ENCODE results near the gene WDR93. TPM values are rescaled to one million over a fixed set of nuclear protein-coding genes. Genes with fewer than 3 reads are reported as not detected.
"Not testable (repeated sequence)": the region's sequence is repeated elsewhere in the genome, so short reads cannot be mapped to it uniquely, and the experiment has no call there.

Gene WDR93
- total RNA-seq, 4 donors from 2014 or later, result 0.31 TPM; not detected in 3

GRCh38 chr15:89781891-89782618 lies 91.4 kb downstream of the WDR93 start:
- no peaks in the 10 kb centered on the region for H3K9me3 ChIP-seq
- DNase-seq (ENCODE audit: low spot score in 2 of 2), result no peak
- TF ChIP-seq EP300 (IDR thresholded peaks at IDR 0.05) (no peak), POLR2AphosphoS5 (IDR thresholded peaks at IDR 0.05) (no peak), POLR2A (IDR thresholded peaks at IDR 0.05) (no peak)
- TF ChIP-seq, protein P1, sequence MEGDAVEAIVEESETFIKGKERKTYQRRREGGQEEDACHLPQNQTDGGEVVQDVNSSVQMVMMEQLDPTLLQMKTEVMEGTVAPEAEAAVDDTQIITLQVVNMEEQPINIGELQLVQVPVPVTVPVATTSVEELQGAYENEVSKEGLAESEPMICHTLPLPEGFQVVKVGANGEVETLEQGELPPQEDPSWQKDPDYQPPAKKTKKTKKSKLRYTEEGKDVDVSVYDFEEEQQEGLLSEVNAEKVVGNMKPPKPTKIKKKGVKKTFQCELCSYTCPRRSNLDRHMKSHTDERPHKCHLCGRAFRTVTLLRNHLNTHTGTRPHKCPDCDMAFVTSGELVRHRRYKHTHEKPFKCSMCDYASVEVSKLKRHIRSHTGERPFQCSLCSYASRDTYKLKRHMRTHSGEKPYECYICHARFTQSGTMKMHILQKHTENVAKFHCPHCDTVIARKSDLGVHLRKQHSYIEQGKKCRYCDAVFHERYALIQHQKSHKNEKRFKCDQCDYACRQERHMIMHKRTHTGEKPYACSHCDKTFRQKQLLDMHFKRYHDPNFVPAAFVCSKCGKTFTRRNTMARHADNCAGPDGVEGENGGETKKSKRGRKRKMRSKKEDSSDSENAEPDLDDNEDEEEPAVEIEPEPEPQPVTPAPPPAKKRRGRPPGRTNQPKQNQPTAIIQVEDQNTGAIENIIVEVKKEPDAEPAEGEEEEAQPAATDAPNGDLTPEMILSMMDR (IDR thresholded peaks at IDR 0.05), result no peak
- H3K4me3 ChIP-seq, result no peak overlapping the region
- H3K4me1 ChIP-seq, result peaks cover 50% of the 10 kb centered on the region
- H3K27ac ChIP-seq, result peak overlapping the region; percentile 71
- H3K36me3 ChIP-seq, result peaks cover 8% of the 10 kb centered on the region
- H3K27me3 ChIP-seq, result no peaks in the 10 kb centered on the region
- 51% methylated on average over 13 of the region's 15 CpGs for WGBS

DNA sequence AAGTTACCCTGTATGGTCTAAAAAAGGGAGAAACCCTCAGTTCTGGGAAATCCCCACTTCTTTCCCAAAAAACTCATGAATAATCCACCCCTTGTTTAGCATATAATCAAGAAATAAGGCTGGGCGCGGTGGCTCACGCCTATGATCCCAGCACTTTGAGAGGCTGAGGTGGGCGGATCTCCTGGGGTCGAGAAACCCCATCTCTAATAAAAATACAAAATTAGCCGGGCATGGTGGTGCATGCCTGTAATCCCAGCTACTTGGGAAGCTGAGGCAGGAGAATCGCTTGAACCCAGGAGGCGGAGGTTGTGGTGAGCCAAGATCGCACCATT lies 92.0 kb downstream of the WDR93 start:
- H3K27ac ChIP-seq, result peak overlapping the region; percentile 71
- not testable (repeated sequence) for H3K9me3 ChIP-seq; H3K27me3 ChIP-seq; DNase-seq (ENCODE audit: low spot score in 2 of 2); H3K4me3 ChIP-seq; H3K36me3 ChIP-seq
- peaks cover 47% of the 10 kb centered on the region for H3K4me1 ChIP-seq
- WGBS, result 63% methylated on average over 9 of the region's 9 CpGs

DNA sequence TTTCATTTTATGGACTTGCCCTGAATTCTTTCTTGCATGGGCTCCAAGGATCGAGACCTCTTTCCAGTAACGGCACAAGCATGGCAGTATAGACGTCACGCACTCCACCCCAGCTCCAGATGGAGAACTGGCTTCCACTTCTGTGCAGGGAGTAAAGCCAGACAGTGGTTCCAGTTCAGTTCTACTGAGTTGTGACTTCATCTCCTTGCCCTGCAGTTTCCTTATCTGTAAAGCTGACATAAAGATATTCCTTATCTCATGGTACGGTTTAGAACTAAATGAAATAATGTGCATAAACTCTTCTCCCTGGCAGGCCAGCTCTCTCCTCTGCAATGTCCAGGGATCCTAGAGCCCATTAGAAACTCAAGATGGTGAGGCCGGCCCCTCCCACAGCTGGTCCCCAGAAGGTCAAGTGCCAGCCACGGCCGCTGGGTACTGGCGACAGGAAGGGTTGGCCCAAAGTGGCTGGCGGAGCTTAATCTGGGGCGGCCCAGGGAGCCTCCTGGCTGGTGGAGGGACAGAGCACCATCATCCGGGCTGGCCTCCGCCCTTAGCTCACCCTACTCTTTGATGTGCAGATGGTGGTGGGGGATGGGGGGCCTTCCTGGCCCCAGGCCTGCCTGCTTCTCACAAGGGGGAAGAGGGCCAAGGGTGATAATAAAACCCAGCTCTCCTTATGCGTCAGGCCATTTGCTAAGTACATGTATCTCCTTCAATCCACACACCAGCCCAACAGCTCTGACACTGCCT lies 92.7 kb downstream of the WDR93 start:
- peaks cover 8% of the 10 kb centered on the region for H3K36me3 ChIP-seq
- TF ChIP-seq POLR2AphosphoS5 (IDR thresholded peaks at IDR 0.05) (no peak), POLR2A (IDR thresholded peaks at IDR 0.05) (no peak), EP300 (IDR thresholded peaks at IDR 0.05) (no peak)
- TF ChIP-seq, protein P1 (IDR thresholded peaks at IDR 0.05), result no peak
- H3K27ac ChIP-seq, result no peak overlapping the region
- H3K4me3 ChIP-seq, result no peak overlapping the region
- WGBS, result 53% methylated on average over 11 of the region's 14 CpGs
- peaks cover 47% of the 10 kb centered on the region for H3K4me1 ChIP-seq
- H3K9me3 ChIP-seq, result no peaks in the 10 kb centered on the region
- no peaks in the 10 kb centered on the region for H3K27me3 ChIP-seq
- no peak for DNase-seq (ENCODE audit: low spot score in 2 of 2)

DNA sequence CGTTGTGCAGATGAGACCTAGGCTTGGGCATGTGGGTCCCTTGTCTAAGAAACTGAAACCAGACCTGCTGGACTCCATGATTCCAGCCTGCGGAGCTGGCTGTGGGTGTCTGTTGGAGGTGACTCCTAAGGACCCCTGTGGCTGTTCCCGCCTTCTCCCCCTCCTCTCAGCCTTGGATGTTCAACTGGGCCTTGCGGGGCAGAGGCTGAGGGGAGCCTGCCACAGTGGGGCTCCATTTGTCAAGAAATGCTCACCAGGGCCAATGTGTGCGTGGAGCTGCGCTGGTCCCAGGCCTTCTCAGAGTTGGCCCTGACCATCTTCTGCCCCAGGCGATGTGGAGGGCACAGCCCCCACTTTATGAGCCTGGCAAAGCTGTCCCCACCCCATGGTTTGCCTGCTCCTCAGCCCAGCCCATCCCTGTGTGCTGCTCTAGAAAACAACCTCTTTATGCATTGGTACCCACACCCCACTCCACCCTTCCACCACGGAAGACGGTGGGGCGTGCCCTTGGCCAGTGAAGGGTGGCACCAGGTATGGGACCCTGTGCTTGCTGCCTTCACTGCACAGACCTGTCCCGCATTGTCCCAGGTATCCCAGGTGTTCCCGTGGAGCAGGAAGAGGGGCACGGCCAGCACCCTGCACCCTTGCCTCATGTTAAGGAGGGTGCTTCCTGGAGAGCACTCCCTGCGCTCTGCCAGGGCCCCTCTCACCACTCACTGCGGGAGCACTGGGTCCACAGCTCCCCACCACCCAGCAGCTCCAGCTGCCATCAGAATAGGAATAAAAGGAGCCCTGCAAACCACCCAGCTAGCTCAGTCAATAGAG lies 93.5 kb downstream of the WDR93 start:
- Histone ChIP-seq H3K4me3 (no peak overlapping the region), H3K36me3 (peaks cover 14% of the 10 kb centered on the region), H3K4me1 (peaks cover 47% of the 10 kb centered on the region), H3K27me3 (no peaks in the 10 kb centered on the region), H3K27ac (peak overlapping the region; percentile 59), H3K9me3 (no peaks in the 10 kb centered on the region)
- 80% methylated on average over 8 of the region's 15 CpGs for WGBS
- no peak for DNase-seq (ENCODE audit: low spot score in 2 of 2)
- TF ChIP-seq EP300 (IDR thresholded peaks at IDR 0.05) (no peak), POLR2A (IDR thresholded peaks at IDR 0.05) (no peak), POLR2AphosphoS5 (IDR thresholded peaks at IDR 0.05) (no peak)
- TF ChIP-seq, protein P1 (IDR thresholded peaks at IDR 0.05), result no peak

DNA sequence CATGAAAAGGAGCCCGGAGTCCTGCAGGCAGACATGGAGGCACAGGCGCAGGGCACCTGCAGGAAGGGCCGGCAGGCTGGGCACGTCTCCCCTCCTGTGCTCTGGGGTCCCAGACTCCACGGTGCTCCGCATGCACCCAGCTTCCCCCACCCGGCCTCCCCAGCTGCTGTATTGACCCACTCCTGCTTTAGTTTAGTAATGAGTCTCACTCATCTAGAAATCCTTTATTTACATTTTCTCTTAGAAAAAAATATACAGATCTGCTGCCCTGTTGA lies 94.0 kb downstream of the WDR93 start:
- TF ChIP-seq POLR2A (IDR thresholded peaks at IDR 0.05), result no peak
- TF ChIP-seq EP300 (IDR thresholded peaks at IDR 0.05), result no peak
- TF ChIP-seq, protein P1 (IDR thresholded peaks at IDR 0.05), result no peak
- TF ChIP-seq POLR2AphosphoS5 (IDR thresholded peaks at IDR 0.05), result no peak
- H3K36me3 ChIP-seq, result peaks cover 14% of the 10 kb centered on the region
- H3K4me1 ChIP-seq, result peaks cover 47% of the 10 kb centered on the region
- no peaks in the 10 kb centered on the region for H3K27me3 ChIP-seq
- no peak for DNase-seq (ENCODE audit: low spot score in 2 of 2)
- H3K4me3 ChIP-seq, result no peak overlapping the region
- H3K27ac ChIP-seq, result peak overlapping the region; percentile 59
- H3K9me3 ChIP-seq, result no peaks in the 10 kb centered on the region
- WGBS, result 98% methylated on average over 3 of the region's 7 CpGs

All from suprapubic skin (tissue), 4 donors.